ENCODE results near the gene BCAR3.

DNA sequence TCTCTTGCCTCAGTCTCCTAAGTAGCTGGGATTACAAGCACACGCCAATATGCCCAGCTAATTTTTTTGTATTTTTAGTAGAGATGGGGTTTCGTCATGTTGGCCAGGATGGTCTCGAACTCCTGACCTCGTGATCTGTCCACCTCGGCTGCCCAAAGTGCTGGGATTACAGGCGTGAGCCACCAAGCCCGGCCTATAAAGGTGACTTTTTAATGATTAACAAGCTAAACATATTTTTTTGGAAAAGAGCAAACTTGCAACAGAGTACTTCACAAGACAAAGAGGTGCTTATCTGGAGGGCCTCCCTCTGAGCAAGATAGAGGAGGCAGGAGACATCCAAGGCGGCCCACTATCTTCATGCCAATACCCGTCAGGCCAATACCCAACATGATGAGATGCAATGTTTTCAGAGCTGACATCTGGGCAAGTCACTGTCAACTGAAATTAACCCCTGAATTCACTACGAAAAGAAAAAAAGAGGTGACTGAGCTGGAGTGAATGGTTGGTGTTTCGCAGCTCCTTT, 10.5 kb downstream of the BCAR3 start:
- TF ChIP-seq, protein P1, sequence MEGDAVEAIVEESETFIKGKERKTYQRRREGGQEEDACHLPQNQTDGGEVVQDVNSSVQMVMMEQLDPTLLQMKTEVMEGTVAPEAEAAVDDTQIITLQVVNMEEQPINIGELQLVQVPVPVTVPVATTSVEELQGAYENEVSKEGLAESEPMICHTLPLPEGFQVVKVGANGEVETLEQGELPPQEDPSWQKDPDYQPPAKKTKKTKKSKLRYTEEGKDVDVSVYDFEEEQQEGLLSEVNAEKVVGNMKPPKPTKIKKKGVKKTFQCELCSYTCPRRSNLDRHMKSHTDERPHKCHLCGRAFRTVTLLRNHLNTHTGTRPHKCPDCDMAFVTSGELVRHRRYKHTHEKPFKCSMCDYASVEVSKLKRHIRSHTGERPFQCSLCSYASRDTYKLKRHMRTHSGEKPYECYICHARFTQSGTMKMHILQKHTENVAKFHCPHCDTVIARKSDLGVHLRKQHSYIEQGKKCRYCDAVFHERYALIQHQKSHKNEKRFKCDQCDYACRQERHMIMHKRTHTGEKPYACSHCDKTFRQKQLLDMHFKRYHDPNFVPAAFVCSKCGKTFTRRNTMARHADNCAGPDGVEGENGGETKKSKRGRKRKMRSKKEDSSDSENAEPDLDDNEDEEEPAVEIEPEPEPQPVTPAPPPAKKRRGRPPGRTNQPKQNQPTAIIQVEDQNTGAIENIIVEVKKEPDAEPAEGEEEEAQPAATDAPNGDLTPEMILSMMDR (IDR thresholded peaks at IDR 0.05): no peak
- no peak for TF ChIP-seq POLR2A (IDR thresholded peaks at IDR 0.05)

All from Peyer's patch (tissue), 4 donors.